IMR-90 (cell line): Measurements from ENCODE around the gene PPP1R13L. TPM values are rescaled to one million over a fixed set of nuclear protein-coding genes. Genes with fewer than 3 reads are reported as not detected.

Experiments
- ATAC-seq: fragments of 200-7000 bp; cut with Tn5 transposase; 2 replicates; pipeline ENCODE4 v1.9.1; 2020; ENCODE audit warnings: low read depth, mild to moderate bottlenecking, moderate library complexity
- BruUV-seq: library from RNA; stranded (reverse); fragments of 400-500 nt; replicated peaks from 2 replicates; lab custom pipeline; 2021; lab: Mats Ljungman, UMichigan
- CTCF ChIA-PET: fragments of 300-600 bp; formaldehyde crosslinking; extraction: SDS; loops from one replicate; lab custom pipeline; 2021; ENCODE audit warnings: antibody characterized with exemption; lab: Yijun Ruan, JAX
- POLR2A ChIA-PET: fragments of 300-600 bp; sonication (Branson Sonifier 250); formaldehyde crosslinking; loops from one replicate; lab custom pipeline; 2022; ENCODE audit warnings: antibody characterized with exemption; ENCODE audit not compliant: unreplicated experiment; lab: Charles Lee
- DNase-seq: peaks from one replicate; pipeline ENCODE4 v3.0.0; 2013
- H2AFZ ChIP-seq: replicated peaks from 2 replicates; pipeline ENCODE3; 2013; ENCODE audit warnings: low read length, mild to moderate bottlenecking; ENCODE audit not compliant: poor library complexity
- H2AK5ac ChIP-seq: 2 replicates; pipeline ENCODE4 v1.6.1; 2013; ENCODE audit warnings: low read depth, low read length, inconsistent platforms
- H2AK9ac ChIP-seq: replicated peaks from 2 replicates; pipeline ENCODE3; 2013; ENCODE audit warnings: mild to moderate bottlenecking, low read depth, low read length, moderate library complexity; ENCODE audit not compliant: poor library complexity
- H2BK120ac ChIP-seq: 2 replicates; pipeline ENCODE4 v1.6.1; 2013; ENCODE audit warnings: low read depth, low read length, inconsistent platforms
- H2BK15ac ChIP-seq: 3 replicates; pipeline ENCODE4 v1.6.1; 2013; ENCODE audit warnings: low read depth, low read length, inconsistent platforms
- H2BK20ac ChIP-seq: 2 replicates; pipeline ENCODE4 v1.6.1; 2013; ENCODE audit warnings: low read depth, mild to moderate bottlenecking, inconsistent platforms, low read length, moderate library complexity
- H2BK5ac ChIP-seq: 2 replicates; pipeline ENCODE4 v1.6.1; 2013; ENCODE audit warnings: mild to moderate bottlenecking, low read depth, low read length, inconsistent platforms; ENCODE audit not compliant: poor library complexity, severe bottlenecking
- H3K14ac ChIP-seq: replicated peaks from 2 replicates; pipeline ENCODE4 v1.6.1; 2013; ENCODE audit warnings: low read depth, low read length, inconsistent platforms
- H3K18ac ChIP-seq: 2 replicates; pipeline ENCODE4 v1.6.1; 2013; ENCODE audit warnings: low read depth, low read length, control low read depth
- H3K23ac ChIP-seq: 2 replicates; pipeline ENCODE4 v1.6.1; 2013; ENCODE audit warnings: low read depth, low read length, inconsistent platforms
- H3K27ac ChIP-seq: 2 replicates; pipeline ENCODE4 v1.5.1; 2013; ENCODE audit warnings: mild to moderate bottlenecking, control low read depth, low read length; ENCODE audit not compliant: insufficient read depth
- H3K27me3 ChIP-seq: 2 replicates; pipeline ENCODE4 v1.6.1; 2013; ENCODE audit warnings: low read length; ENCODE audit not compliant: control insufficient read depth, insufficient read depth
- H3K36me3 ChIP-seq: 2 replicates; pipeline ENCODE4 v1.6.1; 2013; ENCODE audit warnings: low read length, mixed read lengths; ENCODE audit not compliant: control insufficient read depth, insufficient read depth
- H3K4ac ChIP-seq: 2 replicates; pipeline ENCODE4 v1.6.1; 2013; ENCODE audit warnings: low read depth, low read length, inconsistent platforms
- H3K4me1 ChIP-seq: 2 replicates; pipeline ENCODE4 v1.6.1; 2013; ENCODE audit warnings: low read length, mixed read lengths; ENCODE audit not compliant: control insufficient read depth, insufficient read depth
- H3K4me2 ChIP-seq: 2 replicates; pipeline ENCODE4 v1.6.1; 2013; ENCODE audit warnings: low read depth, mild to moderate bottlenecking, control low read depth, low read length, moderate library complexity
- H3K4me3 ChIP-seq: 2 replicates; pipeline ENCODE4 v1.5.1; 2013; ENCODE audit warnings: low read depth, mild to moderate bottlenecking, control low read depth, low read length, moderate library complexity; ENCODE audit not compliant: insufficient read depth
- H3K56ac ChIP-seq: 2 replicates; pipeline ENCODE4 v1.6.1; 2013; ENCODE audit warnings: low read length, inconsistent platforms; ENCODE audit not compliant: insufficient read depth; ENCODE audit errors: extremely low read depth
- H3K79me1 ChIP-seq, 2 experiments: 2 replicates each; pipeline ENCODE4 v1.6.1; 2013; ENCODE audit warnings: low read length in 2 of 2, inconsistent platforms in 1 of 2, low read depth in 1 of 2
- H3K9ac ChIP-seq: 2 replicates; pipeline ENCODE4 v1.6.1; 2013; ENCODE audit warnings: low read depth, low read length, control low read depth
- H3K9me1 ChIP-seq: 2 replicates; pipeline ENCODE4 v1.6.1; 2013; ENCODE audit warnings: low read length, inconsistent platforms; ENCODE audit not compliant: insufficient read depth
- H3K9me3 ChIP-seq: 2 replicates; pipeline ENCODE4 v1.6.1; 2013; ENCODE audit warnings: low read length; ENCODE audit not compliant: control insufficient read depth, insufficient read depth
- H4K20me1 ChIP-seq: 2 replicates; pipeline ENCODE4 v1.6.1; 2013; ENCODE audit warnings: low read length, inconsistent platforms; ENCODE audit not compliant: insufficient read depth
- H4K5ac ChIP-seq: 2 replicates; pipeline ENCODE4 v1.6.1; 2013; ENCODE audit warnings: mild to moderate bottlenecking, low read depth, low read length, control low read depth
- H4K8ac ChIP-seq, 2 experiments: 2 replicates each; pipeline ENCODE4 v1.6.1; 2013; ENCODE audit warnings: low read depth in 2 of 2, low read length in 2 of 2, control low read depth in 1 of 2, inconsistent platforms in 1 of 2
- H4K91ac ChIP-seq: 2 replicates; pipeline ENCODE4 v1.6.1; 2013; ENCODE audit warnings: low read depth, low read length, inconsistent platforms; ENCODE audit not compliant: insufficient read depth
- MXI1 ChIP-seq: IDR thresholded peaks from 2 replicates; pipeline ENCODE4 v1.6.1; 2012; ENCODE audit warnings: low read depth, mild to moderate bottlenecking, low read length, moderate library complexity, borderline replicate concordance
- NFE2L2 ChIP-seq: fragments of 150-350 bp; IDR thresholded peaks from 2 replicates; pipeline ENCODE4 v1.6.1; 2016; ENCODE audit warnings: low read depth, mild to moderate bottlenecking, low read length
- POLR2A ChIP-seq: IDR thresholded peaks from 2 replicates; pipeline ENCODE4 v1.6.1; 2012; ENCODE audit warnings: mild to moderate bottlenecking, low read depth, low read length
- RFX5 ChIP-seq: IDR thresholded peaks from 2 replicates; pipeline ENCODE4 v1.8.0; 2012; ENCODE audit warnings: low read depth, mild to moderate bottlenecking, low read length, moderate library complexity
- SMC3 ChIP-seq: fragments of 150-350 bp; IDR thresholded peaks from 2 replicates; pipeline ENCODE4 v1.6.1; 2016; ENCODE audit warnings: low read depth, mild to moderate bottlenecking, antibody characterized with exemption, low read length, moderate library complexity
- USF2 ChIP-seq: fragments of 150-350 bp; IDR thresholded peaks from 2 replicates; pipeline ENCODE4 v1.6.1; 2017; ENCODE audit warnings: mild to moderate bottlenecking, antibody characterized with exemption, low read length, low read depth
- WGBS, 2 experiments: methylation state at CpG; one replicate each; pipeline versions ENCODE4 v1.1.5 to v1.1.7; 2013; ENCODE audit warnings: missing lambda C conversion rate in 2 of 2; ENCODE audit not compliant: insufficient read length in 1 of 2; ENCODE audit errors: extremely low coverage in 2 of 2; 5-methylcytosine and 5-hydroxymethylcytosine counted together
- dilution Hi-C: fragments of 300-500 bp; cut with HindIII; formaldehyde crosslinking; loops from one replicate; pipeline ENCODE4 v1.14.3; 2018; ENCODE audit warnings: low sequenced_read_pairs; ENCODE audit not compliant: unreplicated experiment
- in situ Hi-C: fragments of 300-500 bp; cut with MboI; formaldehyde crosslinking; loops from 3 replicates; pipeline ENCODE4 v1.14.3; 2019; ENCODE audit warnings: low sequenced_read_pairs, inconsistent platforms, mixed read lengths
- intact Hi-C: fragments of 100-400 bp; cut with micrococcal nuclease; formaldehyde crosslinking; loops from 2 replicates; pipeline ENCODE4 v1.10.0; 2022
- polyA plus RNA-seq, 3 experiments: library from polyadenylated mRNA; depleted of rRNA; stranded (reverse); fragments of >200 nt; gene quantifications; 2 replicates each; pipeline ENCODE4 v1.2.3, GENCODE V29; 2012; ENCODE audit warnings: low replicate concordance in 1 of 3
- total RNA-seq: library from RNA; depleted of rRNA; stranded (reverse); fragments of >200 nt; gene quantifications from 2 replicates; pipeline ENCODE4 v1.2.3, GENCODE V29; 2012

PPP1R13L gene
- total and polyA plus RNA-seq, 2 of the 4 experiments (the other 2 are of a cell fraction), result 3.0 to 13.3 TPM

DNA sequence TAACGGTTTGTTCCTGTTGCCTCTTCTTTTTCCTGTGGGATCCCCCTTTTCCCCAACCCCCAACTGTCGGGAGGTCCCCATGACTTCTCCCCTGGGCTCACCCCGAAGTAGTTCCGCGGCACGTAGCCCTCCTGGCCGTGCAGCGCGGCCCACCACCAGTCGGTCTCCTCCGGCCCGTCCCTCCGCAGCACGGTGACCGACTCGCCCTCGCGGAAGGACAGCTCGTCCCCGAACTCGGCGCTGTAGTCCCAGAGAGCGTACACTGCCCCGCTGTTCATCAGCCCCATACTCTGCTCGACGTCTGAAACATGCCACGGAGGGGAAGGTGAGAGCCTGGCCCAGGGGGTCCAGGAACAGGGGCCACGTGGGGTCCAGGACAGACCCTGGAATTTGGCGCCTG, 22.4 kb downstream of the PPP1R13L start (continued):
- TF ChIP-seq NFE2L2, result no peak

DNA sequence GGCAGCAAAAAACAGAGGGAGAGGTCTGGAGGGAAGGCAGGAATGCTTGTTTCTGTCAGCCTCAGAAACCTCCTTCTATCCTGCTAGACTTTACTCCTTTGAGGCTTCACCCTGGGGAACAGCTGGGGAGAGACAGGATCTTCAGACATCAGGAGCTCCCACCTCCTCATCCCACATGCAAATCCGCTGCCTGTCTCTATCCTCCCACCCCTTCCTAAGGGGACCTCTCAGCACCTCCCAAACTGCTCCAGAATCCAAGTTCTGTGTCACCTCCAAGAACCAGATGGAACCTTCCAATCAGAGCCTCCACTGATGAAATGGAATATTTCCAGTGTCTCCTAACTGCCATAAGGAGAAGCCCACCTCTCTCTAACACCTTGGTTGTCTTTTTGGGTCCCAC, 24.8 kb downstream of the PPP1R13L start:
- in situ Hi-C loops, result no loop called here

More for the DNA sequence above, 24.8 kb downstream of the PPP1R13L start:
- H2AFZ ChIP-seq, result peak overlapping the region; percentile 28
- H3K56ac ChIP-seq, result no peak overlapping the region
- no peaks in the 10 kb centered on the region for H3K27me3 ChIP-seq
- H2BK20ac ChIP-seq, result peak overlapping the region; percentile 87; the same call in 1 of the 2 replicates
- H3K4me1 ChIP-seq, result peaks cover 2% of the 10 kb centered on the region; the same call in 1 of the 2 replicates
- H3K36me3 ChIP-seq, result no peaks in the 10 kb centered on the region
- H3K4me2 ChIP-seq, result no peak overlapping the region
- TF ChIP-seq USF2, result no peak
- TF ChIP-seq POLR2A, result no peak
- no peak for TF ChIP-seq SMC3
- no peak for TF ChIP-seq NFE2L2
- no peak for TF ChIP-seq MXI1
- TF ChIP-seq RFX5, result no peak
- H3K18ac ChIP-seq, result no peak overlapping the region; the same call in 1 of the 2 replicates
- no TSS peak for BruUV-seq
- peak overlapping the region; percentile 25 for H2BK5ac ChIP-seq
- H3K79me1 ChIP-seq, result no peaks in the 10 kb centered on the region
- H3K27ac ChIP-seq, result no peak overlapping the region; the same call in 1 of the 2 replicates
- ATAC-seq (no peak), DNase-seq (no peak)
- no CpG with 5 or more reads among the region's 1 CpG for WGBS, 2 experiments
- ChIA-PET CTCF (no interaction called here), POLR2A (no interaction called here)
- peak overlapping the region; percentile 72; the same call in 1 of the 2 replicates for H3K23ac ChIP-seq
- H4K5ac ChIP-seq, result no peak overlapping the region
- intact Hi-C loops, result no loop called here
- peak overlapping the region; percentile 34 for H3K4ac ChIP-seq
- peak overlapping the region; percentile 31 for H2AK9ac ChIP-seq
- H4K91ac ChIP-seq, result peak overlapping the region; percentile 75
- H3K14ac ChIP-seq, result peak overlapping the region; percentile 68; the same call in 1 of the 2 replicates
- peak overlapping the region; percentile 31 to 66; a peak in 3 of 4 replicates for H4K8ac ChIP-seq
- H3K4me3 ChIP-seq, result no peak overlapping the region
- no peaks in the 10 kb centered on the region for H3K9me3 ChIP-seq
- dilution Hi-C loops, result no loop called here
- peak overlapping the region; percentile 74 for H2BK120ac ChIP-seq
- no peaks in the 10 kb centered on the region for H4K20me1 ChIP-seq
- H2AK5ac ChIP-seq, result peak overlapping the region; percentile 54
- peak overlapping the region; percentile 57; the same call in 2 of the 3 replicates for H2BK15ac ChIP-seq
- H3K9ac ChIP-seq, result no peak overlapping the region
- no peaks in the 10 kb centered on the region; the same call in none of the 2 replicates for H3K9me1 ChIP-seq
